ENCODE measurements around the gene TMEM87B. TPM values are rescaled to one million over a fixed set of nuclear protein-coding genes. Genes with fewer than 3 reads are reported as not detected.
"Not testable (repeated sequence)": the region's sequence is repeated elsewhere in the genome, so short reads cannot be mapped to it uniquely, and the experiment has no call there.

The TMEM87B gene
- total RNA-seq, 2 donors from 2014 or later, result 21.5 to 60.7 TPM

- no peak overlapping the region for H3K4me3 ChIP-seq
Observed at GRCh38 chr2:112061299-112061698, 6.2 kb downstream of the TMEM87B start.

GRCh38 chr2:112061840-112062239 is 6.8 kb downstream of the TMEM87B start:
- Histone ChIP-seq H3K4me3 (no peak overlapping the region), H3K9me3 (no peaks in the 10 kb centered on the region), H3K27me3 (replicated peaks; ENCODE audit: insufficient read depth) (no peaks in the 10 kb centered on the region), H3K27ac (no peak overlapping the region), H3K36me3 (no peaks in the 10 kb centered on the region), H3K4me1 (replicated peaks) (peaks cover 9% of the 10 kb centered on the region)
- TF ChIP-seq POLR2AphosphoS5 (IDR thresholded peaks at IDR 0.05) (no peak), POLR2A (IDR thresholded peaks at IDR 0.05) (no peak), CTCF (IDR thresholded peaks at IDR 0.05) (no peak)
- DNase-seq (ENCODE audit: low spot score), result no peak
- intact Hi-C loops (cut with DNase I), result no loop called here
- 90% methylated on average over 2 of the region's 2 CpGs for WGBS

More at GRCh38 chr2:112061299-112061698, 6.2 kb downstream of the TMEM87B start:
- 90% methylated on average over 1 of the region's 1 CpG for WGBS
- intact Hi-C loops (cut with DNase I), result no loop called here
- peaks cover 13% of the 10 kb centered on the region for H3K4me1 ChIP-seq (replicated peaks)
- TF ChIP-seq POLR2A (IDR thresholded peaks at IDR 0.05) (no peak), CTCF (IDR thresholded peaks at IDR 0.05) (no peak), POLR2AphosphoS5 (IDR thresholded peaks at IDR 0.05) (no peak)
- H3K27me3 ChIP-seq (replicated peaks; ENCODE audit: insufficient read depth), result no peaks in the 10 kb centered on the region
- H3K27ac ChIP-seq, result no peak overlapping the region
- no peak for DNase-seq (ENCODE audit: low spot score)
- H3K36me3 ChIP-seq, result no peaks in the 10 kb centered on the region
- no peaks in the 10 kb centered on the region for H3K9me3 ChIP-seq

GRCh38 chr2:112062894-112063293 is 7.8 kb downstream of the TMEM87B start:
- intact Hi-C loops (cut with DNase I), result no loop called here
- TF ChIP-seq CTCF (IDR thresholded peaks at IDR 0.05) (no peak), POLR2AphosphoS5 (IDR thresholded peaks at IDR 0.05) (no peak), POLR2A (IDR thresholded peaks at IDR 0.05) (no peak)
- peak overlapping the region in 1 of 2 donors; percentile 3 for H3K27ac ChIP-seq
- no peak for DNase-seq (ENCODE audit: low spot score)
- peaks cover 3% of the 10 kb centered on the region for H3K4me1 ChIP-seq (replicated peaks)
- H3K9me3 ChIP-seq, result no peaks in the 10 kb centered on the region
- 100% methylated on average over 1 of the region's 1 CpG for WGBS
- no peak overlapping the region for H3K4me3 ChIP-seq
- H3K36me3 ChIP-seq, result no peaks in the 10 kb centered on the region
- no peaks in the 10 kb centered on the region for H3K27me3 ChIP-seq (replicated peaks; ENCODE audit: insufficient read depth)

- Histone ChIP-seq H3K9me3 (no peaks in the 10 kb centered on the region), H3K4me1 (replicated peaks) (no peaks in the 10 kb centered on the region), H3K27me3 (replicated peaks; ENCODE audit: insufficient read depth) (no peaks in the 10 kb centered on the region), H3K36me3 (no peaks in the 10 kb centered on the region), H3K27ac (no peak overlapping the region), H3K4me3 (no peak overlapping the region)
- DNase-seq (ENCODE audit: low spot score), result no peak
- TF ChIP-seq POLR2A (IDR thresholded peaks at IDR 0.05), result no peak
- TF ChIP-seq POLR2AphosphoS5 (IDR thresholded peaks at IDR 0.05), result no peak
- TF ChIP-seq CTCF (IDR thresholded peaks at IDR 0.05), result no peak
- intact Hi-C loops (cut with DNase I), result no loop called here
- WGBS, result 96% methylated on average over 5 of the region's 5 CpGs
Observed at GRCh38 chr2:112065486-112065885, 10.4 kb downstream of the TMEM87B start.

- Histone ChIP-seq H3K4me1 (replicated peaks) (no peaks in the 10 kb centered on the region), H3K4me3 (no peak overlapping the region), H3K27ac (no peak overlapping the region), H3K9me3 (no peaks in the 10 kb centered on the region), H3K36me3 (no peaks in the 10 kb centered on the region), H3K27me3 (replicated peaks; ENCODE audit: insufficient read depth) (no peaks in the 10 kb centered on the region)
- WGBS, result 69% methylated on average over 1 of the region's 1 CpG
- TF ChIP-seq POLR2AphosphoS5 (IDR thresholded peaks at IDR 0.05), result no peak
- TF ChIP-seq CTCF (IDR thresholded peaks at IDR 0.05), result no peak
- TF ChIP-seq POLR2A (IDR thresholded peaks at IDR 0.05), result no peak
- no peak for DNase-seq (ENCODE audit: low spot score)
- intact Hi-C loops (cut with DNase I), result no loop called here
Observed at GRCh38 chr2:112065966-112066365, 10.9 kb downstream of the TMEM87B start.

GRCh38 chr2:112069794-112070193 is 14.7 kb downstream of the TMEM87B start:
- DNase-seq (ENCODE audit: low spot score); H3K4me1 ChIP-seq (replicated peaks); H3K36me3 ChIP-seq; H3K27me3 ChIP-seq (replicated peaks; ENCODE audit: insufficient read depth); H3K9me3 ChIP-seq; intact Hi-C loops (cut with DNase I); H3K27ac ChIP-seq; H3K4me3 ChIP-seq: not testable (repeated sequence)
